OCI-M1 (cell line): Measurements from ENCODE around the gene SPOP.
A peak's percentile ranks its signal among the peaks of the same experiment; 100 is the strongest.
"Not testable (repeated sequence)": the region's sequence is repeated elsewhere in the genome, so short reads cannot be mapped to it uniquely, and the experiment has no call there.

Experiments
- DNase-seq: peaks from one replicate; lab custom pipeline; 2025; lab: John Stamatoyannopoulos, UW

The SPOP gene

GRCh38 chr17:49695698-49696232 lies 17.9 kb upstream of the SPOP start:
- no peak for DNase-seq

GRCh38 chr17:49694847-49695697 lies 17.2 kb upstream of the SPOP start:
- peak; percentile 68 for DNase-seq

GRCh38 chr17:49692751-49693150 lies 14.9 kb upstream of the SPOP start:
- DNase-seq, result no peak

- no peak for DNase-seq
Observed at GRCh38 chr17:49691677-49692191, 13.8 kb upstream of the SPOP start.

GRCh38 chr17:49691086-49691676 lies 13.3 kb upstream of the SPOP start:
- DNase-seq, result no peak

GRCh38 chr17:49690256-49690655 lies 12.4 kb upstream of the SPOP start:
- DNase-seq, result no peak

GRCh38 chr17:49688848-49689247 lies 11.0 kb upstream of the SPOP start:
- no peak for DNase-seq

- DNase-seq, result no peak
Observed at GRCh38 chr17:49687878-49688491, 10.1 kb upstream of the SPOP start.

GRCh38 chr17:49681106-49681979 lies 3.4 kb upstream of the SPOP start:
- DNase-seq, result no peak

- DNase-seq, result no peak
Observed at GRCh38 chr17:49680314-49680713, 2.4 kb upstream of the SPOP start.

GRCh38 chr17:49677134-49677932 lies 564 bp downstream of the SPOP start:
- DNase-seq, result peak; percentile 96

GRCh38 chr17:49676276-49676868 lies 1.5 kb downstream of the SPOP start:
- peak; percentile 89 for DNase-seq

GRCh38 chr17:49674507-49674906 lies 3.4 kb downstream of the SPOP start:
- no peak for DNase-seq

GRCh38 chr17:49673679-49674078 lies 4.2 kb downstream of the SPOP start:
- not testable (repeated sequence) for DNase-seq

GRCh38 chr17:49670641-49671040 lies 7.3 kb downstream of the SPOP start:
- no peak for DNase-seq

GRCh38 chr17:49670002-49670401 lies 7.9 kb downstream of the SPOP start:
- no peak for DNase-seq

GRCh38 chr17:49667854-49668253 lies 10.0 kb downstream of the SPOP start:
- no peak for DNase-seq

GRCh38 chr17:49664706-49665211 lies 13.1 kb downstream of the SPOP start:
- DNase-seq, result no peak

GRCh38 chr17:49659661-49660382 lies 18.1 kb downstream of the SPOP start:
- no peak for DNase-seq
